ENCODE results near the gene VPS35L.
"Not testable (repeated sequence)": the region's sequence is repeated elsewhere in the genome, so short reads cannot be mapped to it uniquely, and the experiment has no call there.

Gene VPS35L

GRCh38 chr16:19662351-19662750 lies 106.8 kb downstream of the VPS35L start:
- no peak overlapping the region for H3K27ac ChIP-seq (ENCODE audit: low read depth, low read length)
- H3K9ac ChIP-seq (ENCODE audit: low read length): no peak overlapping the region
- no peak overlapping the region for H3K18ac ChIP-seq (ENCODE audit: low read length)
- H3K36me3 ChIP-seq (ENCODE audit: control insufficient read depth in 1 of 2, insufficient read depth in 2 of 2, low read length in 2 of 2): peaks cover 7 to 8% of the 10 kb centered on the region in 2 experiments
- H2AK5ac ChIP-seq (ENCODE audit: low read length): no peak overlapping the region
- no peak overlapping the region for H3K23ac ChIP-seq (ENCODE audit: low read length)
- H3K4me2 ChIP-seq (ENCODE audit: low read length): no peak overlapping the region
- no peak overlapping the region for H4K12ac ChIP-seq (ENCODE audit: low read depth, low read length)
- no peaks in the 10 kb centered on the region for H3K9me3 ChIP-seq (ENCODE audit: insufficient read depth, low read depth, low read length)
- no peak overlapping the region for H4K91ac ChIP-seq (ENCODE audit: low read depth, low read length)
- H4K8ac ChIP-seq (ENCODE audit: low read depth, low read length): no peak overlapping the region
- no peak overlapping the region for H2BK120ac ChIP-seq (ENCODE audit: insufficient read depth, low read length, poor library complexity)
- H3K4ac ChIP-seq (ENCODE audit: low read depth, low read length): no peak overlapping the region
- no peaks in the 10 kb centered on the region for H3K4me1 ChIP-seq (ENCODE audit: control insufficient read depth in 1 of 2, insufficient read depth in 2 of 2, low read length in 2 of 2)
- no CpG with 5 or more reads among the region's 7 CpGs for WGBS (ENCODE audit: extremely low coverage, insufficient coverage, insufficient read length)
- no peaks in the 10 kb centered on the region for H3K79me1 ChIP-seq (ENCODE audit: low read length)
- H3K79me2 ChIP-seq (ENCODE audit: control insufficient read depth, insufficient read depth, low read length, poor library complexity): no peaks in the 10 kb centered on the region
- H2BK5ac ChIP-seq (ENCODE audit: low read depth, low read length, poor library complexity): no peak overlapping the region
- H2BK12ac ChIP-seq (ENCODE audit: low read length): no peak overlapping the region
- H3K27me3 ChIP-seq (ENCODE audit: insufficient read depth, low read length): no peaks in the 10 kb centered on the region
- H2AFZ ChIP-seq (ENCODE audit: insufficient read depth, low read length, poor library complexity): no peak overlapping the region
- H3K4me3 ChIP-seq (ENCODE audit: low read depth, low read length): no peak overlapping the region
- H3K14ac ChIP-seq (ENCODE audit: low read length): no peak overlapping the region
- no peak for DNase-seq

GRCh38 chr16:19664166-19664565 lies 108.7 kb downstream of the VPS35L start:
- Histone ChIP-seq H3K36me3 (ENCODE audit: control insufficient read depth in 1 of 2, insufficient read depth in 2 of 2, low read length in 2 of 2) (peaks cover 5 to 6% of the 10 kb centered on the region in 2 experiments), H3K14ac (ENCODE audit: low read length) (no peak overlapping the region), H2BK12ac (ENCODE audit: low read length) (no peak overlapping the region), H3K18ac (ENCODE audit: low read length) (no peak overlapping the region), H3K9ac (ENCODE audit: low read length) (no peak overlapping the region), H2BK5ac (ENCODE audit: low read depth, low read length, poor library complexity) (no peak overlapping the region), H4K8ac (ENCODE audit: low read depth, low read length) (no peak overlapping the region), H2BK120ac (ENCODE audit: insufficient read depth, low read length, poor library complexity) (no peak overlapping the region), H4K12ac (ENCODE audit: low read depth, low read length) (no peak overlapping the region), H3K27ac (ENCODE audit: low read depth, low read length) (no peak overlapping the region), H4K91ac (ENCODE audit: low read depth, low read length) (no peak overlapping the region), H3K4me1 (ENCODE audit: control insufficient read depth in 1 of 2, insufficient read depth in 2 of 2, low read length in 2 of 2) (no peaks in the 10 kb centered on the region), H3K79me1 (ENCODE audit: low read length) (no peaks in the 10 kb centered on the region), H2AK5ac (ENCODE audit: low read length) (no peak overlapping the region), H3K9me3 (ENCODE audit: insufficient read depth, low read depth, low read length) (no peaks in the 10 kb centered on the region), H3K79me2 (ENCODE audit: control insufficient read depth, insufficient read depth, low read length, poor library complexity) (no peaks in the 10 kb centered on the region), H3K27me3 (ENCODE audit: insufficient read depth, low read length) (no peaks in the 10 kb centered on the region), H3K4me3 (ENCODE audit: low read depth, low read length) (no peak overlapping the region), H2AFZ (ENCODE audit: insufficient read depth, low read length, poor library complexity) (no peak overlapping the region), H3K4me2 (ENCODE audit: low read length) (no peak overlapping the region), H3K23ac (ENCODE audit: low read length) (no peak overlapping the region), H3K4ac (ENCODE audit: low read depth, low read length) (no peak overlapping the region)
- no CpG with 5 or more reads among the region's 6 CpGs for WGBS (ENCODE audit: extremely low coverage, insufficient coverage, insufficient read length)
- no peak for DNase-seq

- not testable (repeated sequence) for H2BK120ac ChIP-seq (ENCODE audit: insufficient read depth, low read length, poor library complexity); H3K79me2 ChIP-seq (ENCODE audit: control insufficient read depth, insufficient read depth, low read length, poor library complexity); H3K4me3 ChIP-seq (ENCODE audit: low read depth, low read length); H4K8ac ChIP-seq (ENCODE audit: low read depth, low read length); H2AK5ac ChIP-seq (ENCODE audit: low read length); H3K23ac ChIP-seq (ENCODE audit: low read length); H2AFZ ChIP-seq (ENCODE audit: insufficient read depth, low read length, poor library complexity); H3K27ac ChIP-seq (ENCODE audit: low read depth, low read length); H2BK5ac ChIP-seq (ENCODE audit: low read depth, low read length, poor library complexity); H3K4me2 ChIP-seq (ENCODE audit: low read length); H3K36me3 ChIP-seq (ENCODE audit: control insufficient read depth in 1 of 2, insufficient read depth in 2 of 2, low read length in 2 of 2); H3K9ac ChIP-seq (ENCODE audit: low read length); H3K4ac ChIP-seq (ENCODE audit: low read depth, low read length); H3K14ac ChIP-seq (ENCODE audit: low read length); H3K18ac ChIP-seq (ENCODE audit: low read length); H2BK12ac ChIP-seq (ENCODE audit: low read length); DNase-seq; H4K12ac ChIP-seq (ENCODE audit: low read depth, low read length); H4K91ac ChIP-seq (ENCODE audit: low read depth, low read length); H3K4me1 ChIP-seq (ENCODE audit: control insufficient read depth in 1 of 2, insufficient read depth in 2 of 2, low read length in 2 of 2); H3K79me1 ChIP-seq (ENCODE audit: low read length); H3K9me3 ChIP-seq (ENCODE audit: insufficient read depth, low read depth, low read length); H3K27me3 ChIP-seq (ENCODE audit: insufficient read depth, low read length)
- no CpG with 5 or more reads among the region's 3 CpGs for WGBS (ENCODE audit: extremely low coverage, insufficient coverage, insufficient read length)
Measured at GRCh38 chr16:19665313-19665712, 109.8 kb downstream of the VPS35L start.

- DNase-seq: no peak
- Histone ChIP-seq H3K36me3 (ENCODE audit: control insufficient read depth in 1 of 2, insufficient read depth in 2 of 2, low read length in 2 of 2) (peaks cover 4 to 8% of the 10 kb centered on the region in 2 experiments), H3K4ac (ENCODE audit: low read depth, low read length) (no peak overlapping the region), H3K27ac (ENCODE audit: low read depth, low read length) (no peak overlapping the region), H2BK120ac (ENCODE audit: insufficient read depth, low read length, poor library complexity) (no peak overlapping the region), H3K4me1 (ENCODE audit: control insufficient read depth in 1 of 2, insufficient read depth in 2 of 2, low read length in 2 of 2) (no peaks in the 10 kb centered on the region), H3K79me1 (ENCODE audit: low read length) (no peaks in the 10 kb centered on the region), H3K9ac (ENCODE audit: low read length) (no peak overlapping the region), H3K27me3 (ENCODE audit: insufficient read depth, low read length) (no peaks in the 10 kb centered on the region), H3K18ac (ENCODE audit: low read length) (no peak overlapping the region), H3K14ac (ENCODE audit: low read length) (no peak overlapping the region), H2AK5ac (ENCODE audit: low read length) (no peak overlapping the region), H4K91ac (ENCODE audit: low read depth, low read length) (no peak overlapping the region), H4K8ac (ENCODE audit: low read depth, low read length) (no peak overlapping the region), H3K4me3 (ENCODE audit: low read depth, low read length) (no peak overlapping the region), H3K9me3 (ENCODE audit: insufficient read depth, low read depth, low read length) (no peaks in the 10 kb centered on the region), H4K12ac (ENCODE audit: low read depth, low read length) (no peak overlapping the region), H2BK5ac (ENCODE audit: low read depth, low read length, poor library complexity) (no peak overlapping the region), H3K79me2 (ENCODE audit: control insufficient read depth, insufficient read depth, low read length, poor library complexity) (no peaks in the 10 kb centered on the region), H3K4me2 (ENCODE audit: low read length) (no peak overlapping the region), H2AFZ (ENCODE audit: insufficient read depth, low read length, poor library complexity) (no peak overlapping the region), H3K23ac (ENCODE audit: low read length) (no peak overlapping the region), H2BK12ac (ENCODE audit: low read length) (no peak overlapping the region)
- no CpG with 5 or more reads among the region's 3 CpGs for WGBS (ENCODE audit: extremely low coverage, insufficient coverage, insufficient read length)
Measured at GRCh38 chr16:19666477-19666876, 111.0 kb downstream of the VPS35L start.
